Fibroblast of lung (primary cell): ENCODE measurements around the gene MRPS35. TPM values are rescaled to one million over a fixed set of nuclear protein-coding genes. Genes with fewer than 3 reads are reported as not detected.

ENCODE experiments used
- DNase-seq, 2 donors: peaks; one replicate each; pipeline versions ENCODE4 v3.0.0 to v3.0.0-alpha.2; 2010; ENCODE audit warnings: low read depth in 2 of 2
- H2AFZ ChIP-seq: 2 replicates; pipeline ENCODE4 v1.5.1; 2012; ENCODE audit warnings: low read length, control low read depth, inconsistent platforms
- H3K27ac ChIP-seq: 2 replicates; pipeline ENCODE4 v1.5.1; 2011; ENCODE audit warnings: low read length, control low read depth; ENCODE audit not compliant: insufficient read depth
- H3K27me3 ChIP-seq: 2 replicates; pipeline ENCODE4 v1.5.1; 2011; ENCODE audit warnings: mild to moderate bottlenecking, low read length; ENCODE audit not compliant: control insufficient read depth, insufficient read depth
- H3K36me3 ChIP-seq: 2 replicates; pipeline ENCODE4 v1.5.1; 2011; ENCODE audit warnings: low read length; ENCODE audit not compliant: control insufficient read depth, insufficient read depth
- H3K4me1 ChIP-seq: 2 replicates; pipeline ENCODE4 v1.5.1; 2011; ENCODE audit warnings: low read length; ENCODE audit not compliant: control insufficient read depth, insufficient read depth; ENCODE audit errors: extremely low read depth
- H3K4me2 ChIP-seq: 2 replicates; pipeline ENCODE4 v1.5.1; 2011; ENCODE audit warnings: low read length, control low read depth; ENCODE audit not compliant: insufficient read depth; ENCODE audit errors: extremely low read depth
- H3K4me3 ChIP-seq, 4 experiments: fragments of 200-600 bp in 1 of 4; sonication (generic) in 1 of 4; replicated peaks in 1 of 4; 2 replicates each; pipeline ENCODE4 v1.5.1; 2011 to 2016; ENCODE audit warnings: low read length in 4 of 4, low read depth in 3 of 4, mild to moderate bottlenecking in 3 of 4, control low read depth in 2 of 4, inconsistent platforms in 1 of 4, mixed read lengths in 1 of 4; ENCODE audit not compliant: insufficient read depth in 1 of 4; ENCODE audit errors: control extremely low read depth in 1 of 4
- H3K79me2 ChIP-seq: 2 replicates; pipeline ENCODE4 v1.5.1; 2012; ENCODE audit warnings: mild to moderate bottlenecking, low read length, inconsistent platforms; ENCODE audit not compliant: control insufficient read depth, insufficient read depth
- H3K9ac ChIP-seq: 2 replicates; pipeline ENCODE4 v1.5.1; 2011; ENCODE audit warnings: mild to moderate bottlenecking, low read length, control low read depth; ENCODE audit not compliant: insufficient read depth
- H3K9me3 ChIP-seq: 2 replicates; pipeline ENCODE4 v1.5.1; 2012; ENCODE audit warnings: low read depth, low read length; ENCODE audit not compliant: control insufficient read depth, insufficient read depth
- H4K20me1 ChIP-seq: 2 replicates; pipeline ENCODE4 v1.5.1; 2011; ENCODE audit warnings: low read length; ENCODE audit not compliant: control insufficient read depth, insufficient read depth; ENCODE audit errors: extremely low read depth
- CTCF ChIP-seq, 2 donors: IDR thresholded peaks in 1 of 2; conservative IDR thresholded peaks in 1 of 2; 1 replicate in 1 of 2; 2 replicates in 1 of 2; pipeline ENCODE4 v1.5.1; 2011 to 2012; ENCODE audit warnings: low read length in 2 of 2, control low read depth in 1 of 2, inconsistent platforms in 1 of 2, low read depth in 1 of 2, mild to moderate bottlenecking in 1 of 2
- EZH2 ChIP-seq: IDR thresholded peaks from 2 replicates; pipeline ENCODE4 v1.5.1; 2012; ENCODE audit warnings: low read length, control low read depth, mild to moderate bottlenecking; ENCODE audit errors: missing control alignments
- polyA plus RNA-seq, 2 donors: library from polyadenylated mRNA; depleted of rRNA in 1 of 2; stranded (reverse) in 1 of 2; unstranded in 1 of 2; fragments of >200 nt; gene quantifications; 2 replicates each; pipeline ENCODE4 v1.2.1, GENCODE V29; 2011 to 2012; ENCODE audit warnings: missing spikeins in 1 of 2
- total RNA-seq: library from RNA; depleted of rRNA; stranded (reverse); fragments of >200 nt; gene quantifications from 2 replicates; pipeline ENCODE4 v1.2.1, GENCODE V29; 2014

Gene MRPS35
- total and polyA plus RNA-seq, 2 donors (not counting 1 experiment from before 2014, with no cell fraction given): 52.5 to 70.7 TPM

- Histone ChIP-seq H4K20me1 (no peaks in the 10 kb centered on the region), H3K9me3 (no peaks in the 10 kb centered on the region), H3K27me3 (no peaks in the 10 kb centered on the region), H2AFZ (no peak overlapping the region), H3K4me1 (no peaks in the 10 kb centered on the region), H3K9ac (no peak overlapping the region), H3K79me2 (no peaks in the 10 kb centered on the region), H3K4me2 (no peak overlapping the region), H3K4me3 (no peak overlapping the region), H3K27ac (no peak overlapping the region), H3K36me3 (no peaks in the 10 kb centered on the region)
- TF ChIP-seq EZH2 (no peak), CTCF (conservative IDR thresholded peaks at IDR 0.05 in 1 of 2, IDR thresholded peaks at IDR 0.05 in 1 of 2; ENCODE audit: low read depth in 1 of 2, low read length in 2 of 2) (no peak)
- no peak for DNase-seq
These were observed 61.1 kb downstream of the MRPS35 start for GRCh38 chr12:27771481-27772327.

GRCh38 chr12:27772328-27773049 lies 61.9 kb downstream of the MRPS35 start:
- Histone ChIP-seq H3K27me3 (no peaks in the 10 kb centered on the region), H3K9me3 (no peaks in the 10 kb centered on the region), H4K20me1 (no peaks in the 10 kb centered on the region), H3K9ac (no peak overlapping the region), H3K4me3 (no peak overlapping the region), H3K36me3 (no peaks in the 10 kb centered on the region), H3K4me1 (no peaks in the 10 kb centered on the region), H3K27ac (no peak overlapping the region), H2AFZ (no peak overlapping the region), H3K79me2 (no peaks in the 10 kb centered on the region), H3K4me2 (no peak overlapping the region)
- DNase-seq: peak in 1 of 2 donors; percentile 17
- TF ChIP-seq EZH2 (no peak), CTCF (conservative IDR thresholded peaks at IDR 0.05 in 1 of 2, IDR thresholded peaks at IDR 0.05 in 1 of 2; ENCODE audit: low read depth in 1 of 2, low read length in 2 of 2) (no peak)

- H4K20me1 ChIP-seq: no peaks in the 10 kb centered on the region
- H3K36me3 ChIP-seq: no peaks in the 10 kb centered on the region
- no peak overlapping the region for H2AFZ ChIP-seq
- peaks cover 2% of the 10 kb centered on the region for H3K4me1 ChIP-seq
- peaks cover 16% of the 10 kb centered on the region for H3K79me2 ChIP-seq
- H3K27me3 ChIP-seq: no peaks in the 10 kb centered on the region
- no peak overlapping the region for H3K4me3 ChIP-seq
- no peaks in the 10 kb centered on the region for H3K9me3 ChIP-seq
- no peak overlapping the region for H3K27ac ChIP-seq
- H3K9ac ChIP-seq: no peak overlapping the region
- H3K4me2 ChIP-seq: no peak overlapping the region
- TF ChIP-seq CTCF (conservative IDR thresholded peaks at IDR 0.05 in 1 of 2, IDR thresholded peaks at IDR 0.05 in 1 of 2; ENCODE audit: low read depth in 1 of 2, low read length in 2 of 2) (no peak), EZH2 (no peak)
- DNase-seq: no peak
These were observed 66.5 kb downstream of the MRPS35 start for GRCh38 chr12:27777141-27777540.
